Central memory CD8-positive, alpha-beta T cell (primary cell): Measurements from ENCODE around the gene CDC42EP5.

ENCODE experiments used
- ATAC-seq: fragments of 150-1000 bp; cut with Tn5 transposase; replicated peaks from 2 replicates; pipeline ENCODE4 v1.10.0; 2022; ENCODE audit warnings: mild to moderate bottlenecking, moderate FRiP score, moderate number of reproducible peaks; ENCODE audit not compliant: poor library complexity, severe bottlenecking; ENCODE audit errors: extremely low read depth
- DNase-seq, 2 donors: peaks; one replicate each; pipeline ENCODE4 v3.0.0; 2021; ENCODE audit warnings: low spot score in 2 of 2
- H3K27ac Mint-ChIP-seq: one replicate; pipeline ENCODE4 v1.8.0; 2022; ENCODE audit warnings: low read depth, mild to moderate bottlenecking, moderate library complexity, mixed read lengths
- H3K27me3 Mint-ChIP-seq: one replicate; pipeline ENCODE4 v1.8.0; 2022; ENCODE audit warnings: mixed read lengths
- H3K36me3 Mint-ChIP-seq: one replicate; pipeline ENCODE4 v1.8.0; 2022; ENCODE audit warnings: mild to moderate bottlenecking, moderate library complexity, mixed read lengths; ENCODE audit not compliant: insufficient read depth
- H3K4me1 Mint-ChIP-seq: one replicate; pipeline ENCODE4 v1.8.0; 2022; ENCODE audit warnings: mixed read lengths
- H3K4me3 Mint-ChIP-seq: one replicate; pipeline ENCODE4 v1.8.0; 2022; ENCODE audit warnings: mild to moderate bottlenecking, moderate library complexity, mixed read lengths
- H3K9me3 Mint-ChIP-seq: one replicate; pipeline ENCODE4 v1.8.0; 2022; ENCODE audit warnings: mixed read lengths

CDC42EP5 gene

GRCh38 chr19:54431255-54431838 lies 41.7 kb downstream of the CDC42EP5 start:
- Mint-ChIP-seq H3K9me3 (no peaks in the 10 kb centered on the region), H3K4me1 (peaks cover 28% of the 10 kb centered on the region), H3K4me3 (peak overlapping the region; percentile 41), H3K27me3 (peaks cover 25% of the 10 kb centered on the region), H3K36me3 (no peaks in the 10 kb centered on the region), H3K27ac (no peak overlapping the region)
- DNase-seq (no peak), ATAC-seq (no peak)

GRCh38 chr19:54430306-54431254 lies 42.5 kb downstream of the CDC42EP5 start:
- peaks cover 33% of the 10 kb centered on the region for H3K27me3 Mint-ChIP-seq
- DNase-seq, result no peak

GRCh38 chr19:54429545-54430227 lies 43.4 kb downstream of the CDC42EP5 start:
- Mint-ChIP-seq H3K27ac (no peak overlapping the region), H3K4me3 (peak overlapping the region; percentile 37), H3K9me3 (no peaks in the 10 kb centered on the region), H3K27me3 (peaks cover 42% of the 10 kb centered on the region), H3K4me1 (peaks cover 23% of the 10 kb centered on the region), H3K36me3 (no peaks in the 10 kb centered on the region)
- no peak for DNase-seq
- no peak for ATAC-seq

More at GRCh38 chr19:54430306-54431254, 42.5 kb downstream of the CDC42EP5 start:
- no peaks in the 10 kb centered on the region for H3K36me3 Mint-ChIP-seq
- H3K4me3 Mint-ChIP-seq, result peak overlapping the region; percentile 41
- H3K4me1 Mint-ChIP-seq, result peaks cover 28% of the 10 kb centered on the region
- H3K9me3 Mint-ChIP-seq, result no peaks in the 10 kb centered on the region
- peak; percentile 65 for ATAC-seq
- H3K27ac Mint-ChIP-seq, result no peak overlapping the region

- no peak for ATAC-seq
- no peak for DNase-seq
- Mint-ChIP-seq H3K9me3 (no peaks in the 10 kb centered on the region), H3K4me3 (peak overlapping the region; percentile 37), H3K36me3 (no peaks in the 10 kb centered on the region), H3K27me3 (peaks cover 48% of the 10 kb centered on the region), H3K4me1 (peaks cover 17% of the 10 kb centered on the region), H3K27ac (no peak overlapping the region)
These were observed 44.0 kb downstream of the CDC42EP5 start for GRCh38 chr19:54429176-54429495.

GRCh38 chr19:54428323-54429175 lies 44.5 kb downstream of the CDC42EP5 start:
- Mint-ChIP-seq H3K27me3 (peaks cover 53% of the 10 kb centered on the region), H3K4me3 (no peak overlapping the region), H3K9me3 (no peaks in the 10 kb centered on the region), H3K36me3 (no peaks in the 10 kb centered on the region), H3K27ac (no peak overlapping the region), H3K4me1 (peaks cover 13% of the 10 kb centered on the region)
- ATAC-seq (no peak), DNase-seq (no peak)

GRCh38 chr19:54427586-54427985 lies 45.5 kb downstream of the CDC42EP5 start:
- DNase-seq (no peak), ATAC-seq (no peak)
- no peak overlapping the region for H3K4me3 Mint-ChIP-seq
- H3K27ac Mint-ChIP-seq, result no peak overlapping the region
- H3K27me3 Mint-ChIP-seq, result peaks cover 63% of the 10 kb centered on the region
- H3K36me3 Mint-ChIP-seq, result peaks cover under 1% of the 10 kb centered on the region
- H3K9me3 Mint-ChIP-seq, result no peaks in the 10 kb centered on the region
- peaks cover 13% of the 10 kb centered on the region for H3K4me1 Mint-ChIP-seq

GRCh38 chr19:54426291-54426931 lies 46.7 kb downstream of the CDC42EP5 start:
- DNase-seq (no peak), ATAC-seq (no peak)
- peaks cover 1% of the 10 kb centered on the region for H3K36me3 Mint-ChIP-seq
- no peak overlapping the region for H3K4me3 Mint-ChIP-seq
- peaks cover 63% of the 10 kb centered on the region for H3K27me3 Mint-ChIP-seq
- no peak overlapping the region for H3K27ac Mint-ChIP-seq
- H3K9me3 Mint-ChIP-seq, result no peaks in the 10 kb centered on the region
- H3K4me1 Mint-ChIP-seq, result peaks cover 12% of the 10 kb centered on the region

- H3K4me1 Mint-ChIP-seq, result peaks cover 7% of the 10 kb centered on the region
- no peak overlapping the region for H3K27ac Mint-ChIP-seq
- no peak for DNase-seq
- no peaks in the 10 kb centered on the region for H3K9me3 Mint-ChIP-seq
- H3K36me3 Mint-ChIP-seq, result peaks cover 1% of the 10 kb centered on the region
- no peak for ATAC-seq
- H3K4me3 Mint-ChIP-seq, result no peak overlapping the region
- peaks cover 58% of the 10 kb centered on the region for H3K27me3 Mint-ChIP-seq
These were observed 47.7 kb downstream of the CDC42EP5 start for GRCh38 chr19:54425382-54425723.

- peaks cover 1% of the 10 kb centered on the region for H3K36me3 Mint-ChIP-seq
- no peaks in the 10 kb centered on the region for H3K9me3 Mint-ChIP-seq
- peaks cover 7% of the 10 kb centered on the region for H3K4me1 Mint-ChIP-seq
- DNase-seq, result no peak
- ATAC-seq, result no peak
- H3K27ac Mint-ChIP-seq, result no peak overlapping the region
- H3K4me3 Mint-ChIP-seq, result no peak overlapping the region
- H3K27me3 Mint-ChIP-seq, result peaks cover 57% of the 10 kb centered on the region
These were observed 48.3 kb downstream of the CDC42EP5 start for GRCh38 chr19:54424660-54425381.

GRCh38 chr19:54424201-54424600 lies 48.9 kb downstream of the CDC42EP5 start:
- Mint-ChIP-seq H3K27ac (no peak overlapping the region), H3K9me3 (no peaks in the 10 kb centered on the region), H3K27me3 (peaks cover 51% of the 10 kb centered on the region), H3K36me3 (peaks cover 1% of the 10 kb centered on the region), H3K4me1 (peaks cover 3% of the 10 kb centered on the region), H3K4me3 (no peak overlapping the region)
- ATAC-seq (no peak), DNase-seq (no peak)

- no peak overlapping the region for H3K4me3 Mint-ChIP-seq
- H3K27me3 Mint-ChIP-seq, result peaks cover 60% of the 10 kb centered on the region
- peaks cover 14% of the 10 kb centered on the region for H3K4me1 Mint-ChIP-seq
- ATAC-seq, result no peak
- H3K27ac Mint-ChIP-seq, result no peak overlapping the region
- peaks cover 1% of the 10 kb centered on the region for H3K36me3 Mint-ChIP-seq
- DNase-seq, result no peak
- H3K9me3 Mint-ChIP-seq, result no peaks in the 10 kb centered on the region
These were observed 51.0 kb downstream of the CDC42EP5 start for GRCh38 chr19:54422136-54422535.
